Fibroblast of lung (primary cell): Measurements from ENCODE around the gene EFEMP1.

ENCODE experiments used
- EZH2 ChIP-seq: IDR thresholded peaks from 2 replicates; pipeline ENCODE4 v1.5.1; 2012; ENCODE audit warnings: low read length, control low read depth, mild to moderate bottlenecking; ENCODE audit errors: missing control alignments
- TF ChIP-seq, protein P1 (sequence below), 2 donors: IDR thresholded peaks in 1 of 2; conservative IDR thresholded peaks in 1 of 2; 1 replicate in 1 of 2; 2 replicates in 1 of 2; pipeline ENCODE4 v1.5.1; 2011 to 2012; ENCODE audit warnings: low read length in 2 of 2, control low read depth in 1 of 2, inconsistent platforms in 1 of 2, low read depth in 1 of 2, mild to moderate bottlenecking in 1 of 2

DNA sequence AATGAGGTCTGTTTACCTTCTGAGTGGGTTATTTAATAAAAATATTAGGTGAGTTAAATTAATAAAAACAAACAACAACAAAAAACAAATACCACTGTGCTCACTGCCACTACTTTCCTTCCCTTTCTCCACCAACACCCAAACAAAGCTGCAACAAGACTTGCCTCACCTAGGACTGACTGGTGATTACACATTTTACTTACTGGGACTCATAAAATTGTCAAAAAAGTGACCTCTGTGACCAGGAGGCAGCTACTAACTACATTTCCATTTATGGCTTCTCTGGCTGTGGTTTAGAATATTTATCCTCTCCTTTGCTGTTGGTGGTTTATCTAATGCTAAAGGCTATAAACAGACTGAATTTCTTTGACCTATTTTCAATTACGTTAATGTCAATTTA, 39.8 kb downstream of the EFEMP1 start:
- TF ChIP-seq, protein P1, sequence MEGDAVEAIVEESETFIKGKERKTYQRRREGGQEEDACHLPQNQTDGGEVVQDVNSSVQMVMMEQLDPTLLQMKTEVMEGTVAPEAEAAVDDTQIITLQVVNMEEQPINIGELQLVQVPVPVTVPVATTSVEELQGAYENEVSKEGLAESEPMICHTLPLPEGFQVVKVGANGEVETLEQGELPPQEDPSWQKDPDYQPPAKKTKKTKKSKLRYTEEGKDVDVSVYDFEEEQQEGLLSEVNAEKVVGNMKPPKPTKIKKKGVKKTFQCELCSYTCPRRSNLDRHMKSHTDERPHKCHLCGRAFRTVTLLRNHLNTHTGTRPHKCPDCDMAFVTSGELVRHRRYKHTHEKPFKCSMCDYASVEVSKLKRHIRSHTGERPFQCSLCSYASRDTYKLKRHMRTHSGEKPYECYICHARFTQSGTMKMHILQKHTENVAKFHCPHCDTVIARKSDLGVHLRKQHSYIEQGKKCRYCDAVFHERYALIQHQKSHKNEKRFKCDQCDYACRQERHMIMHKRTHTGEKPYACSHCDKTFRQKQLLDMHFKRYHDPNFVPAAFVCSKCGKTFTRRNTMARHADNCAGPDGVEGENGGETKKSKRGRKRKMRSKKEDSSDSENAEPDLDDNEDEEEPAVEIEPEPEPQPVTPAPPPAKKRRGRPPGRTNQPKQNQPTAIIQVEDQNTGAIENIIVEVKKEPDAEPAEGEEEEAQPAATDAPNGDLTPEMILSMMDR (conservative IDR thresholded peaks at IDR 0.05 in 1 of 2, IDR thresholded peaks at IDR 0.05 in 1 of 2; ENCODE audit: low read depth in 1 of 2, low read length in 2 of 2), result no peak
- TF ChIP-seq EZH2, result no peak
